ENCODE data around the gene USP28.
A peak's percentile ranks its signal among the peaks of the same experiment; 100 is the strongest.

USP28 gene

GRCh38 chr11:113896156-113896879 is 20.9 kb upstream of the USP28 start:
- Histone ChIP-seq H3K9me3 (no peaks in the 10 kb centered on the region), H3K4me3 (no peak overlapping the region), H3K36me3 (no peaks in the 10 kb centered on the region), H3K27me3 (no peaks in the 10 kb centered on the region), H3K4me1 (no peaks in the 10 kb centered on the region), H3K27ac (no peak overlapping the region)
- intact Hi-C loops (cut with DNase I; ENCODE audit: low total_unique reads): loop anchor here (5.0 to 10.0 kb wide), 2 partner anchors 98 to 366 kb away; no protein-coding TSS in a partner anchor
- peak in 1 of 2 donors; percentile 37 for DNase-seq
- TF ChIP-seq CTCF (IDR thresholded peaks at IDR 0.05): peak; percentile 61 to 75

GRCh38 chr11:113895367-113896155 is 20.2 kb upstream of the USP28 start:
- DNase-seq: no peak
- Histone ChIP-seq H3K4me3 (no peak overlapping the region), H3K27ac (no peak overlapping the region), H3K4me1 (no peaks in the 10 kb centered on the region), H3K27me3 (no peaks in the 10 kb centered on the region), H3K36me3 (no peaks in the 10 kb centered on the region), H3K9me3 (no peaks in the 10 kb centered on the region)
- intact Hi-C loops (cut with DNase I; ENCODE audit: low total_unique reads): loop anchor here (5.0 to 10.0 kb wide), 2 partner anchors 99 to 367 kb away; no protein-coding TSS in a partner anchor
- TF ChIP-seq CTCF (IDR thresholded peaks at IDR 0.05): no peak

- no peak for DNase-seq
- Histone ChIP-seq H3K36me3 (no peaks in the 10 kb centered on the region), H3K27me3 (no peaks in the 10 kb centered on the region), H3K4me3 (no peak overlapping the region), H3K9me3 (no peaks in the 10 kb centered on the region), H3K4me1 (no peaks in the 10 kb centered on the region), H3K27ac (no peak overlapping the region)
- intact Hi-C loops (cut with DNase I; ENCODE audit: low total_unique reads): loop anchor here (10.0 kb wide), 1 partner anchor 100 kb away; no protein-coding TSS in a partner anchor
- TF ChIP-seq CTCF (IDR thresholded peaks at IDR 0.05): no peak
Measured at GRCh38 chr11:113894421-113894996, 19.1 kb upstream of the USP28 start.

- H3K27ac ChIP-seq: no peak overlapping the region
- intact Hi-C loops (cut with DNase I; ENCODE audit: low total_unique reads): no loop called here
Measured at GRCh38 chr11:113888848-113889247, 13.5 kb upstream of the USP28 start.

More at GRCh38 chr11:113888848-113889247, 13.5 kb upstream of the USP28 start:
- H3K4me3 ChIP-seq: no peak overlapping the region
- no peak for DNase-seq
- H3K9me3 ChIP-seq: no peaks in the 10 kb centered on the region
- H3K36me3 ChIP-seq: no peaks in the 10 kb centered on the region
- H3K27me3 ChIP-seq: no peaks in the 10 kb centered on the region
- TF ChIP-seq CTCF (IDR thresholded peaks at IDR 0.05): no peak
- H3K4me1 ChIP-seq: peaks cover 0 to 4% (median 2%) of the 10 kb centered on the region in 4 donors
